Hepatocyte (in vitro differentiated cells): ENCODE data around the gene SLC38A10. TPM values are rescaled to one million over a fixed set of nuclear protein-coding genes. Genes with fewer than 3 reads are reported as not detected.
A peak's percentile ranks its signal among the peaks of the same experiment; 100 is the strongest.

Experiments used
- DNase-seq: peaks from one replicate; pipeline ENCODE4 v3.0.0-alpha.2; 2016; ENCODE audit warnings: low spot score
- H2AFZ ChIP-seq: fragments of 200-600 bp; sonication (generic); 2 replicates; pipeline ENCODE4 v1.6.0; 2016; ENCODE audit warnings: antibody characterized with exemption, mild to moderate bottlenecking
- H3K27ac ChIP-seq: fragments of 200-600 bp; sonication (generic); 2 replicates; pipeline ENCODE4 v1.5.1; 2016; ENCODE audit warnings: mild to moderate bottlenecking
- H3K27me3 ChIP-seq: fragments of 200-600 bp; sonication (generic); 2 replicates; pipeline ENCODE4 v1.6.1; 2016
- H3K36me3 ChIP-seq: fragments of 200-600 bp; sonication (generic); replicated peaks from 2 replicates; pipeline ENCODE4 v1.5.1; 2016; ENCODE audit warnings: low read depth; ENCODE audit not compliant: insufficient read depth
- H3K4me1 ChIP-seq: fragments of 200-600 bp; sonication (generic); 2 replicates; pipeline ENCODE4 v1.5.1; 2016; ENCODE audit warnings: mild to moderate bottlenecking, moderate library complexity; ENCODE audit not compliant: insufficient read depth
- H3K4me2 ChIP-seq: fragments of 200-600 bp; sonication (generic); 2 replicates; pipeline ENCODE4 v1.6.0; 2016
- H3K4me3 ChIP-seq: fragments of 200-600 bp; sonication (generic); 2 replicates; pipeline ENCODE4 v1.5.1; 2016; ENCODE audit warnings: mild to moderate bottlenecking
- H3K79me2 ChIP-seq: fragments of 200-600 bp; sonication (generic); 2 replicates; pipeline ENCODE4 v1.6.0; 2017; ENCODE audit warnings: mild to moderate bottlenecking
- H3K9me2 ChIP-seq: fragments of 200-600 bp; sonication (generic); replicated peaks from 2 replicates; pipeline ENCODE4 v1.6.0; 2017; ENCODE audit warnings: mild to moderate bottlenecking; ENCODE audit not compliant: insufficient read depth
- H3K9me3 ChIP-seq: fragments of 200-600 bp; sonication (generic); 2 replicates; pipeline ENCODE4 v1.5.1; 2016; ENCODE audit warnings: low read depth, mild to moderate bottlenecking
- H4K20me1 ChIP-seq: fragments of 200-600 bp; sonication (generic); 2 replicates; pipeline ENCODE4 v1.6.0; 2016; ENCODE audit warnings: mild to moderate bottlenecking; ENCODE audit not compliant: insufficient read depth, poor library complexity, severe bottlenecking
- EZH2 ChIP-seq: fragments of 200-600 bp; sonication (generic); IDR thresholded peaks from 2 replicates; pipeline ENCODE4 v1.6.1; 2016; ENCODE audit warnings: antibody characterized with exemption, mild to moderate bottlenecking, borderline replicate concordance
- EZH2phosphoT487 ChIP-seq: fragments of 200-600 bp; sonication (generic); IDR thresholded peaks from one replicate; pipeline ENCODE4 v1.6.1; 2018; ENCODE audit warnings: antibody characterized with exemption, mild to moderate bottlenecking, low read depth, moderate library complexity; ENCODE audit not compliant: unreplicated experiment, severe bottlenecking
- WGBS: methylation state at CpG from one replicate; pipeline ENCODE4 v1.1.6; 2016; ENCODE audit warnings: low lambda C conversion rate; ENCODE audit errors: missing lambda C conversion rate; 5-methylcytosine and 5-hydroxymethylcytosine counted together
- polyA plus RNA-seq: library from polyadenylated mRNA; unstranded; fragments of >200 nt; fragmentation: Nextera tagmentation; extraction: Ambion mirVana; gene quantifications from 2 replicates; pipeline ENCODE4 v1.2.1, GENCODE V29; 2016
- total RNA-seq: library from RNA; depleted of rRNA; stranded (reverse); fragments of >200 nt; gene quantifications from 2 replicates; pipeline ENCODE4 v1.2.3, GENCODE V29; 2014
- TF ChIP-seq, protein P1 (sequence below): fragments of 200-600 bp; sonication (generic); IDR thresholded peaks from 2 replicates; pipeline ENCODE4 v1.5.1; 2016; ENCODE audit warnings: antibody characterized with exemption, mild to moderate bottlenecking; ENCODE audit not compliant: poor library complexity

Gene SLC38A10
- total and polyA plus RNA-seq, 2 experiments from 2014 or later, result 91.4 to 124 TPM

DNA sequence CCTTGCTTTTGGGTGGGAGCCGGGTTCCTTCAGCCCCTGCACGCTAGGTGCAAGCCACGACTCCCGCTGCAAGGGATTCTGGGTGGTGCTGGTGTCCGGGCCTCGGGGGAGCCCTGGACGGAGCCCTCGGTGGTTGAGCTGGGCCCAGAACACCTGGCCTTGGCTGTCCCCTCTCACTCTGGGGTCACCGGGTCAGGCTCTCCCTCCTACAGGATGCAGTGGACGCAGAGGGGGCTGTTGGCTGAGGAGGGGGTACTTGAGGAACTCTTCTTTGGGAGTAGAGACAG is 27.9 kb upstream of the SLC38A10 start:
- no peaks in the 10 kb centered on the region for H3K9me3 ChIP-seq
- no peak for DNase-seq
- no peaks in the 10 kb centered on the region for H3K79me2 ChIP-seq
- H3K27me3 ChIP-seq, result no peaks in the 10 kb centered on the region
- no peak overlapping the region for H2AFZ ChIP-seq
- TF ChIP-seq, protein P1, sequence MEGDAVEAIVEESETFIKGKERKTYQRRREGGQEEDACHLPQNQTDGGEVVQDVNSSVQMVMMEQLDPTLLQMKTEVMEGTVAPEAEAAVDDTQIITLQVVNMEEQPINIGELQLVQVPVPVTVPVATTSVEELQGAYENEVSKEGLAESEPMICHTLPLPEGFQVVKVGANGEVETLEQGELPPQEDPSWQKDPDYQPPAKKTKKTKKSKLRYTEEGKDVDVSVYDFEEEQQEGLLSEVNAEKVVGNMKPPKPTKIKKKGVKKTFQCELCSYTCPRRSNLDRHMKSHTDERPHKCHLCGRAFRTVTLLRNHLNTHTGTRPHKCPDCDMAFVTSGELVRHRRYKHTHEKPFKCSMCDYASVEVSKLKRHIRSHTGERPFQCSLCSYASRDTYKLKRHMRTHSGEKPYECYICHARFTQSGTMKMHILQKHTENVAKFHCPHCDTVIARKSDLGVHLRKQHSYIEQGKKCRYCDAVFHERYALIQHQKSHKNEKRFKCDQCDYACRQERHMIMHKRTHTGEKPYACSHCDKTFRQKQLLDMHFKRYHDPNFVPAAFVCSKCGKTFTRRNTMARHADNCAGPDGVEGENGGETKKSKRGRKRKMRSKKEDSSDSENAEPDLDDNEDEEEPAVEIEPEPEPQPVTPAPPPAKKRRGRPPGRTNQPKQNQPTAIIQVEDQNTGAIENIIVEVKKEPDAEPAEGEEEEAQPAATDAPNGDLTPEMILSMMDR, result no peak
- TF ChIP-seq EZH2, result no peak
- TF ChIP-seq EZH2phosphoT487, result no peak
- no peaks in the 10 kb centered on the region for H3K9me2 ChIP-seq
- no peaks in the 10 kb centered on the region for H4K20me1 ChIP-seq
- peaks cover 16% of the 10 kb centered on the region for H3K4me1 ChIP-seq
- H3K36me3 ChIP-seq, result no peaks in the 10 kb centered on the region
- H3K4me2 ChIP-seq, result no peak overlapping the region
- WGBS, result 88% methylated on average over 9 of the region's 10 CpGs
- no peak overlapping the region for H3K27ac ChIP-seq
- no peak overlapping the region for H3K4me3 ChIP-seq

DNA sequence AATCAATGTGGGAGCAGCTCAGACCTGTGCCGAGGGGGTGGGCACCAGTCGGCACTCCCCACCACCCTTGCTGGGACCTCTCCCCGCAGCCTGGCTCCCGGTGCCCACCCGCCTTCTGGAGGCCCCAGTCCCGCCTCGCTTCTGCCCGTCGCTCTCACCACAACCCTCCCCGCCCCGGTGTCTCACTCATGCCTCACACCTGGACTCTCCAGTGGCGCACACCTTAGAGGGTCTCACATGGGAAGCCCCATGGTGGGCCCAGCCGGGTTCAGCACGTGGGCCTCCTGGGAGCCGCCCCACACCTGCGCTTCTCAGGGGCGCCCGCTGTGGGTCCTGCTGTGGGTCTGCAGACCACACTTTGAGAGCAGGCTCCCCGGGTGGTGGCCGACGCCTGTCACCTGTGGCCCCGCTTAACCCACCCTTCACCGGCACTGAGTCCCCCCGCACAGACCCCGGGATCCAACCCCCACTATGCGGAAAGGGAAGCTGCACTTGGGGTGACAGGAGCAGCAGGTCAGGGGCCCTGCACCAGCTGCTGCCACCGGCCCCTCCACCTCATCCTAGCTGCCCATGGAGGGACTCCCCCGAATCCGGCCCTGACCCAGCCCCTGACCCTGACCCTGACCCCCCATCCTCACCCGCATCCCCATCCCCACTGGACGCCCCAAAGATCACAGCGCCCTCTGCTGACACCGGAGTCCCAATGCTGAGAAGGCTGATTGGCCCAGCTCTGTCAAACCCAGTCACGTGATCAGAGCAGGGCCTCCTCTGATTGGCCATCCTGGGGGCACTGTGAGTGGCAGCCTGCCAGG is 27.4 kb upstream of the SLC38A10 start:
- no peak overlapping the region for H3K27ac ChIP-seq
- no peaks in the 10 kb centered on the region for H3K79me2 ChIP-seq
- no peak for DNase-seq
- H3K9me2 ChIP-seq, result no peaks in the 10 kb centered on the region
- no peaks in the 10 kb centered on the region for H3K36me3 ChIP-seq
- H3K9me3 ChIP-seq, result no peaks in the 10 kb centered on the region
- peaks cover 19% of the 10 kb centered on the region for H3K4me1 ChIP-seq
- no peaks in the 10 kb centered on the region for H3K27me3 ChIP-seq
- no peak overlapping the region for H3K4me3 ChIP-seq
- 98% methylated on average over 26 of the region's 34 CpGs for WGBS
- no peak for TF ChIP-seq EZH2phosphoT487
- TF ChIP-seq, protein P1, result peak; percentile 20
- no peaks in the 10 kb centered on the region for H4K20me1 ChIP-seq
- H3K4me2 ChIP-seq, result no peak overlapping the region
- no peak overlapping the region for H2AFZ ChIP-seq

DNA sequence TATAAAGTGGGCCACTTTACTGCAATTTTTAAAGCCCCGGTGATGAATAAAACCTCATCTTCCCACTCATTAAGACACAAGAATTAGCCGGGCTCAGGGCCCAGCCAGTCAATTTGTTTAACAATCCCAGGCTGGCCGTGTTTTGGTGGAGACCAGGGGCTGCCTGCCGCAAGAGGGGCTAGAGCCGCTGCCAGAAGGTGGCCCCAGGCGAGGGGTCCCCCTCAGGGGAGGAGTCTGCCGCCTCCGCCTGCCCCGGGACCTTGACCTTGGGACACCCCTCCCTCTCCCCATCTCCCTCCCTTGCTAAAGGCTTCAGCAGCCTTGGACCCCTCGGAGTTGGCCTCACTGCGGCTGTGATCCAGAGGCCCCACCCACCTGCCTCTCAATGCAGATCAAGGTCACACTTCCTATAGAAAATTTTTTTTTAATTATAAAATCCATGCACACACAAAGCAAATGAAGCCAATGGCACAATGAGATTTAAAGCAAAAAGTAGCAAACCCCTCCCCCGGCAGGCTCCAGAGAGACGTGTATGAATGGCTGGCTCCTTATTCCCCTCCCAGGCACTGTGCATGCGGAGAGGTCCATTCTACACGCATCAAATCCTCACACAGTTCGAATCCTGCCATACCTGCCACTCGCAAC is 23.0 kb upstream of the SLC38A10 start:
- no peaks in the 10 kb centered on the region for H3K27me3 ChIP-seq
- no peak for DNase-seq
- no peaks in the 10 kb centered on the region for H3K9me3 ChIP-seq
- peaks cover 23% of the 10 kb centered on the region for H3K4me1 ChIP-seq
- H3K36me3 ChIP-seq, result no peaks in the 10 kb centered on the region
- H3K27ac ChIP-seq, result no peak overlapping the region
- H4K20me1 ChIP-seq, result no peaks in the 10 kb centered on the region
- no peak overlapping the region for H3K4me3 ChIP-seq
- H3K4me2 ChIP-seq, result peak overlapping the region; percentile 14
- 50% methylated on average over 17 of the region's 17 CpGs for WGBS
- TF ChIP-seq, protein P1, result no peak
- TF ChIP-seq EZH2phosphoT487, result no peak
- no peak for TF ChIP-seq EZH2
- no peaks in the 10 kb centered on the region for H3K9me2 ChIP-seq
- no peak overlapping the region for H2AFZ ChIP-seq
- H3K79me2 ChIP-seq, result no peaks in the 10 kb centered on the region
